Neural cell (in vitro differentiated cells): ENCODE data around the gene OVCH1.

Experiments used
- EP300 ChIP-seq: fragments of 450-650 bp; conservative IDR thresholded peaks from 2 replicates; pipeline ENCODE4 v1.6.1; 2014; ENCODE audit warnings: antibody characterized with exemption, mild to moderate bottlenecking, moderate library complexity; ENCODE audit not compliant: poor library complexity, severe bottlenecking
- EZH2 ChIP-seq: fragments of 200-600, 300-800 bp; shearing (Covaris generic), sonication (generic); IDR thresholded peaks from 2 replicates; pipeline ENCODE4 v1.6.1; 2014; ENCODE audit warnings: antibody characterized with exemption, low read length, borderline replicate concordance, mild to moderate bottlenecking; ENCODE audit not compliant: insufficient read depth, poor library complexity, severe bottlenecking
- MXI1 ChIP-seq: fragments of 450-650 bp; conservative IDR thresholded peaks from 2 replicates; pipeline ENCODE4 v1.6.1; 2014; ENCODE audit warnings: antibody characterized with exemption, mild to moderate bottlenecking; ENCODE audit not compliant: poor library complexity, severe bottlenecking
- POLR2AphosphoS5 ChIP-seq: IDR thresholded peaks from 2 replicates; pipeline ENCODE4 v1.6.1; 2012
- RAD21 ChIP-seq: fragments of 450-650 bp; conservative IDR thresholded peaks from 2 replicates; pipeline ENCODE4 v1.6.1; 2014; ENCODE audit warnings: antibody characterized with exemption, mild to moderate bottlenecking, moderate library complexity
- SMC3 ChIP-seq: fragments of 450-650 bp; conservative IDR thresholded peaks from 2 replicates; pipeline ENCODE4 v1.6.1; 2014; ENCODE audit warnings: antibody characterized with exemption, mild to moderate bottlenecking, moderate library complexity; ENCODE audit not compliant: poor library complexity
- TAF1 ChIP-seq: IDR thresholded peaks from 2 replicates; pipeline ENCODE4 v1.6.1; 2012; ENCODE audit warnings: low read depth
- TF ChIP-seq, protein P1 (sequence below): fragments of 450-650 bp; IDR thresholded peaks from 2 replicates; pipeline ENCODE4 v1.5.1; 2014; ENCODE audit warnings: antibody characterized with exemption, mild to moderate bottlenecking, moderate library complexity; ENCODE audit not compliant: poor library complexity, severe bottlenecking
- TF ChIP-seq, protein P2 (sequence below): IDR thresholded peaks from 2 replicates; pipeline ENCODE4 v1.6.1; 2012; ENCODE audit warnings: borderline replicate concordance

DNA sequence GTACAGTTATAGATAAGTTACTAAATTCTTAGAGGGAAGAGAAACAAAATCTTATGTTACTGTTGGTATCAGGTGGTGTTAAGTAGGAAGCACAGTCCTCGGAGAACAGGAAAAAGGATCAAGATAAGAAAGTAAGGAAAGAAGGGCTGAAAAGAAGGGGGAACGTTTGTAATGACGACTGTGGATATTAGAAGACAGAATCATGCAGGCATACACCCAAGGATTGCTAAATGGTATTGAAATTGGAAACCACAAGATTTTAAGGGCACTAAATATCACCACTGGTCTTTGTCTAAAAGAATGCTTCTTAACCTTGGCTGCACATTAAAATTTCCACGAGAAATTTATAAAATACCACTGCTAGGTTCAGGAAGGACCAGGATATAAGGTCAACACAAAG lies 82.4 kb downstream of the OVCH1 start:
- no peak for TF ChIP-seq TAF1
- no peak for TF ChIP-seq EP300
- TF ChIP-seq, protein P1, sequence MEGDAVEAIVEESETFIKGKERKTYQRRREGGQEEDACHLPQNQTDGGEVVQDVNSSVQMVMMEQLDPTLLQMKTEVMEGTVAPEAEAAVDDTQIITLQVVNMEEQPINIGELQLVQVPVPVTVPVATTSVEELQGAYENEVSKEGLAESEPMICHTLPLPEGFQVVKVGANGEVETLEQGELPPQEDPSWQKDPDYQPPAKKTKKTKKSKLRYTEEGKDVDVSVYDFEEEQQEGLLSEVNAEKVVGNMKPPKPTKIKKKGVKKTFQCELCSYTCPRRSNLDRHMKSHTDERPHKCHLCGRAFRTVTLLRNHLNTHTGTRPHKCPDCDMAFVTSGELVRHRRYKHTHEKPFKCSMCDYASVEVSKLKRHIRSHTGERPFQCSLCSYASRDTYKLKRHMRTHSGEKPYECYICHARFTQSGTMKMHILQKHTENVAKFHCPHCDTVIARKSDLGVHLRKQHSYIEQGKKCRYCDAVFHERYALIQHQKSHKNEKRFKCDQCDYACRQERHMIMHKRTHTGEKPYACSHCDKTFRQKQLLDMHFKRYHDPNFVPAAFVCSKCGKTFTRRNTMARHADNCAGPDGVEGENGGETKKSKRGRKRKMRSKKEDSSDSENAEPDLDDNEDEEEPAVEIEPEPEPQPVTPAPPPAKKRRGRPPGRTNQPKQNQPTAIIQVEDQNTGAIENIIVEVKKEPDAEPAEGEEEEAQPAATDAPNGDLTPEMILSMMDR = no peak
- TF ChIP-seq RAD21 = no peak
- no peak for TF ChIP-seq POLR2AphosphoS5
- TF ChIP-seq MXI1 = no peak
- no peak for TF ChIP-seq EZH2
- TF ChIP-seq, protein P2, sequence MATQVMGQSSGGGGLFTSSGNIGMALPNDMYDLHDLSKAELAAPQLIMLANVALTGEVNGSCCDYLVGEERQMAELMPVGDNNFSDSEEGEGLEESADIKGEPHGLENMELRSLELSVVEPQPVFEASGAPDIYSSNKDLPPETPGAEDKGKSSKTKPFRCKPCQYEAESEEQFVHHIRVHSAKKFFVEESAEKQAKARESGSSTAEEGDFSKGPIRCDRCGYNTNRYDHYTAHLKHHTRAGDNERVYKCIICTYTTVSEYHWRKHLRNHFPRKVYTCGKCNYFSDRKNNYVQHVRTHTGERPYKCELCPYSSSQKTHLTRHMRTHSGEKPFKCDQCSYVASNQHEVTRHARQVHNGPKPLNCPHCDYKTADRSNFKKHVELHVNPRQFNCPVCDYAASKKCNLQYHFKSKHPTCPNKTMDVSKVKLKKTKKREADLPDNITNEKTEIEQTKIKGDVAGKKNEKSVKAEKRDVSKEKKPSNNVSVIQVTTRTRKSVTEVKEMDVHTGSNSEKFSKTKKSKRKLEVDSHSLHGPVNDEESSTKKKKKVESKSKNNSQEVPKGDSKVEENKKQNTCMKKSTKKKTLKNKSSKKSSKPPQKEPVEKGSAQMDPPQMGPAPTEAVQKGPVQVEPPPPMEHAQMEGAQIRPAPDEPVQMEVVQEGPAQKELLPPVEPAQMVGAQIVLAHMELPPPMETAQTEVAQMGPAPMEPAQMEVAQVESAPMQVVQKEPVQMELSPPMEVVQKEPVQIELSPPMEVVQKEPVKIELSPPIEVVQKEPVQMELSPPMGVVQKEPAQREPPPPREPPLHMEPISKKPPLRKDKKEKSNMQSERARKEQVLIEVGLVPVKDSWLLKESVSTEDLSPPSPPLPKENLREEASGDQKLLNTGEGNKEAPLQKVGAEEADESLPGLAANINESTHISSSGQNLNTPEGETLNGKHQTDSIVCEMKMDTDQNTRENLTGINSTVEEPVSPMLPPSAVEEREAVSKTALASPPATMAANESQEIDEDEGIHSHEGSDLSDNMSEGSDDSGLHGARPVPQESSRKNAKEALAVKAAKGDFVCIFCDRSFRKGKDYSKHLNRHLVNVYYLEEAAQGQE = no peak
- TF ChIP-seq SMC3 = no peak
